Cardiac septum (tissue), 1 donor: ENCODE measurements around the gene ADGRV1. TPM values are rescaled to one million over a fixed set of nuclear protein-coding genes. Genes with fewer than 3 reads are reported as not detected.

ENCODE experiments used
- DNase-seq: peaks from one replicate; pipeline ENCODE4 v3.0.0-alpha.2; 2020; ENCODE audit warnings: low spot score
- intact Hi-C: fragments of 100-400 bp; cut with DNase I; formaldehyde crosslinking; loops from one replicate; pipeline ENCODE4 v1.14.0; 2022
- total RNA-seq: library from RNA; stranded (reverse); fragmentation: NEBNext Ultra II Directional; extraction: Animal tissue kit (Norgen Biotek cat#: 25700); gene quantifications from one replicate; pipeline ENCODE4 v1.2.1, GENCODE V29; 2021
- donor health status: DM: no; HTN: no; CAD: no.

The ADGRV1 gene
- total RNA-seq, 1 donor from 2014 or later = 0.19 TPM

- intact Hi-C loops = no loop called here
Measured at GRCh38 chr5:91095786-91096385, 537.3 kb downstream of the ADGRV1 start.

DNA sequence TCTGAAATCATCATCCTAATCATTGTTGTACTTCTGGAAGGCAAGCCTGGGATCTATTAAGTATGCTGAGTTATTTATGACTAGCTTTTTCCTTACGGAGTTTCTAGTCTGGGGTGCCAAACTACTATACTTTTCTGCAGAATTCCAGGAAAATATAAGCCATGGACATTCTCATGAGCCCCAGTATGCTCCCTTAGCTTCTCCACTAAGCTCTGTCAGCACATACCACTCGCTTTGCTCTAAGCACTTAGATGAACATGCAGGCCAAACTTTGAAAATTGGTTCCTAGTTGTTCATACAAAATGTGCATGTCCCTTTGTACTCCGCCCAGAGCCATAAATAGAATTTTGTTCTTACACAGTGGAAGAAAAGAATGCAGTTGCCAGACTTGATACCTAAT lies 539.9 kb downstream of the ADGRV1 start:
- intact Hi-C loops = no loop called here
- no peak for DNase-seq

More at GRCh38 chr5:91095786-91096385, 537.3 kb downstream of the ADGRV1 start:
- no peak for DNase-seq

DNA sequence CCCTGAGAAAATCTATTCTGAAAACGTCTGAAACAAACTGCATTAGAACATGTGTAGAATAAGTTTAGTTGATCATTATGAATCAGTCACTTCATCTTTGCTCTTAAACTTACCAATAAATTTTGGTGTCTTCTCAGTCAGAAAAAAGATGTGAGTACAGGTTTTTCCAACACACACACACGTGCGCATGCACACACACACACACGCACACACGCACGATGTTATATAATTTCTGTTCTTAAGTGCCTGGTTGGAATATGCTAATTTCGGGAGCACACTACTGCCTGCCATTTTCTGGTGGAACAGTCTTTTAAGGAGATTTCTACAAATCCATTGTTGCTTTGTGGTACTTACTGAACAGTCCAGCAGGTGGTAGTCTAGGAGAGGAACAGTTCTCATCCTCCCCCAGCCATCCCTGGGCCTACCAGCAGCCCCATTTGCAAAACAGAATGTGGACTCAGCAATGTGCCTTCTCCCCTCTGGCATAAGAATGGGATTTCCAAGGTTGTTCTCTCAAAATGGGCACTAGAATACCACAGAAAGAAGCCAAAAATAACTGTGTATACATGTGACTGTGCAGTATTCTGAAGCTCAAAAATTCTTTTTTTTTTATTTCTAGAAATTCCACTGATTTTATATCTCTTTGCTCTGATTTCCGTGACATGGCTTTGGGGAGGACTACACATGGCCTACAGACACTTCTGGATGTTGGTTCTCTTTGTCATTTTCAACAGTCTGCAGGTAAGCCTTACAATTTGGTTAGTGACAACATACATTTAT lies 543.2 kb downstream of the ADGRV1 start:
- peak; percentile 82 for DNase-seq
- intact Hi-C loops = loop anchor here (2.0 to 5.0 kb wide), 5 partner anchors 76 to 319 kb away; no protein-coding TSS in a partner anchor

GRCh38 chr5:91103353-91104061 lies 544.9 kb downstream of the ADGRV1 start:
- no peak for DNase-seq
- intact Hi-C loops = loop anchor here (2.0 to 5.0 kb wide), 4 partner anchors 74 to 317 kb away; no protein-coding TSS in a partner anchor

- intact Hi-C loops = loop anchor here (5.0 kb wide), 2 partner anchors 73 to 237 kb away; no protein-coding TSS in a partner anchor
- DNase-seq = no peak
Measured at GRCh38 chr5:91104062-91104448, 545.5 kb downstream of the ADGRV1 start.

DNA sequence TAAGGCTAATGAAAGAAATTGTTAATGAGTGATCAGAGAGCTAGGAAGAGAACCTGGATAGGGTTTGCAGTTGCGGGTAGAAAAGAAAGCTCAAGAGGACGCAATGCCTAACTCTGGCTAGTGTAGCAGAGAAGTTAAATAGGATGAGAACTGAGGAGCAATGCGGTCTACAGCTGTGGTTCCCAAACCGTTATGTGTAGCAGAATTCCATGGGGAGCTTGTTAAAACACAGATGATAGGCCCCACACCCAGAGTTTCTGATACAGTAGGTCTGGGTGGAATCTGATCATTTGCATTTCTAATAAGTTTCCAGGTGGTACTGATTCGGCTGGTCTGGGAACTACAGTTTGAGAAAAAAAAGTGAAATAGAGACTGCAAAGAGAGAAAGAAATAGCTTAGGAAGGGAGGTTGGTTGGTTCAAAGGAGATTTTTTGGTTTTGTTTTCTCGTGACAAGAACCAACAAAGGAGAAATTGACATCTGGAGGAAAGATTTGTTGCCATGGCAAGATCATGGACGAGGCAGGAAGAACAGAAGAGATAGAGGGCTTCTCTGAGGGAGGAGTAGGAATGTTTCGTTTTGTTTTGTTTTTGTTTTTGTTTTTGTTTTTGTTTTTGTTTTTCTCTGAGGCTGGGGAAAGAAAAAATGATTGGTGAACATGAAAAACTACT lies 548.4 kb downstream of the ADGRV1 start:
- intact Hi-C loops = loop anchor here (5.0 kb wide), 2 partner anchors 40 to 180 kb away; no protein-coding TSS in a partner anchor
- DNase-seq = no peak

GRCh38 chr5:91109634-91110033 lies 551.0 kb downstream of the ADGRV1 start:
- intact Hi-C loops = loop anchor here (5.0 kb wide), 3 partner anchors 38 to 178 kb away; no protein-coding TSS in a partner anchor
- no peak for DNase-seq

GRCh38 chr5:91110686-91111085 lies 552.1 kb downstream of the ADGRV1 start:
- intact Hi-C loops = loop anchor here (5.0 kb wide), 1 partner anchor 102 kb away; no protein-coding TSS in a partner anchor
- DNase-seq = no peak

GRCh38 chr5:91111473-91112238 lies 553.1 kb downstream of the ADGRV1 start:
- intact Hi-C loops = loop anchor here (5.0 kb wide), 1 partner anchor 101 kb away; no protein-coding TSS in a partner anchor
- no peak for DNase-seq

- DNase-seq = no peak
- intact Hi-C loops = loop anchor here (5.0 kb wide), 1 partner anchor 98 kb away; no protein-coding TSS in a partner anchor
Measured at GRCh38 chr5:91114658-91115057, 556.1 kb downstream of the ADGRV1 start.

GRCh38 chr5:91118354-91118753 lies 559.8 kb downstream of the ADGRV1 start:
- intact Hi-C loops = no loop called here
- no peak for DNase-seq

DNA sequence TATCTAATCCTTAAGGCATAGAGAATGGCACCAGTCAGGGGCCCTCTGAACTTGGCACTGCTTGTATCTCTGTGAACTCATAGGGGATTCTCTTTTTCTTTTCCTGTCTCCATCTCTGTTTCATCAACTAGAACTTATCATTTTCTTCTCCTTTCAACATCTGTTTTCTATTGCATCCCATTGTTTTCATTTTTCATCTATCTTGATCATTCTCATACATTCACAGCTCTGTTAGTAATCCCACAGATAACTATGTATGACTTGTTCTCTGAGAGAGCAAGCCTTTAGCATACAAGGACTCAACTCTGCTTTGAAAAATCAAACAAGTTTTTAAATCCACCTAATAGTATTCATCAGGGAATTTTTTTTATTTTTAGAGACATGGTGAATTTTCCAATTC lies 560.2 kb downstream of the ADGRV1 start:
- intact Hi-C loops = no loop called here
- DNase-seq = no peak

DNA sequence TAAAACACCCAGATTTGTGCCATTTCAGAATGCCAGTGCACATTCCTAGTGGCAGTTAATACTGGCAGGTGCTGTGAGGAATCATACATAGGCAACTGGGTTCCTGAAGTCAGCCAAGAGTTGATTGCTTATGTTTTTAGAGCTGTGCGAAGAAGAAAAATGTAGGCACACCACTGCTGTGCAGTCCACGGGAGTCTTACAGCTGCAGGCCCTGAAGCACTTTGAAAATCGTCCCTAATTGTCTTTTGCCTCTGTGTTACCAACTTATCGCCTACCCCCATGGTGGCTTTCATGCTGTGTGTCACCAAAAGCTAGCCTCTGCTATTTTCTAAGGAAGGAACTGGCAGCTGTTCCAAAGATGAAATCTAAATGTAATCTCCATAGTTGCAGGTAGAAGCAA lies 560.6 kb downstream of the ADGRV1 start:
- DNase-seq = no peak
- intact Hi-C loops = no loop called here

DNA sequence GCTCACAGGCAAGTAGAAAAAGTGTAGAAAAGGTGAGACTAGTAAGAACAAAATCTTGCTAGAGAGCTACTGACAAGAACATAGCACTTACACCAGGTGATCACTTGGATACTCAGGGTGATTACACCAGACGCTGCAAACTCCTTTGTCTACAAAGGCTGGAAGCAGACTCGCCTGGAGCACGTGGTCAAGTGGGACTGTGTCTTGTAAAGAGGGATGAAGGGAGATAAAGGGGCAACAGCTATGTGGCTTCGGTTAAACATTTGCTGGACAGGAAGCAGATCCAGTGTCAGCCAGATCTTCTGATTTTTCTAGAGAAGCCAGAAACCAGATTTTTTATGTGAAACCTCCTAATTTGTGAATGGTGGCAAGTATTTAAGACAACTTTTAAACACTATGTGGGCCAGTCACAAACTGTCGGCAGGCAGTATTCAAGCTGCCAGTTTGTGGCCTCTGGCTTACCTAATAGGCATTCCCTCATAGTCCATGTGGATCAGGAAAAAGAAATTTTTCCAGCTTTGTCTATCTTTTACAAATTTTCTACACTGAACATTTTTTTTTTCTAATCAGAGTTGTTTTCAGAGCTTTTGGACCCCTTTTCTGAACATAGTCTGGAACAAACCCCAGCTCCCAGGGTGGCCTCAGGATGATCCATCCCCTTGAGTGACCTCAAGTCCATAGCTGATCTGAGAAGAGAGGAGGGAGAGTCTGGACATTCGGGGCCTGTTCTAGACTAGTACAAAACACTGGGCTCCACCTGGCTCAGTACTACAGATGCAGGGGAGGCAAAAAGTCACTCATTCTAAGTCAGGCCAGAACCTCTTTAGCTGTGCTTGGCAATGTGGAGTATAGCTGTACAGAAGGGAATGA lies 561.6 kb downstream of the ADGRV1 start:
- intact Hi-C loops = no loop called here
- DNase-seq = no peak

GRCh38 chr5:91121347-91121993 lies 562.9 kb downstream of the ADGRV1 start:
- intact Hi-C loops = no loop called here
- no peak for DNase-seq

GRCh38 chr5:91122651-91123050 lies 564.1 kb downstream of the ADGRV1 start:
- intact Hi-C loops = no loop called here
- DNase-seq = no peak

GRCh38 chr5:91123291-91123690 lies 564.7 kb downstream of the ADGRV1 start:
- intact Hi-C loops = no loop called here
- no peak for DNase-seq
